Stimulated activated memory B cell treated with anti-CD40 and anti-IgM and Interleukin-4, amounts not matched to agents 10 μg/mL and 1 μg/mL and 100 μg/mL, for 72 hours (primary cell): ENCODE data around the gene ACYP2.
A peak's percentile ranks its signal among the peaks of the same experiment; 100 is the strongest.
"Not testable (repeated sequence)": the region's sequence is repeated elsewhere in the genome, so short reads cannot be mapped to it uniquely, and the experiment has no call there.

ENCODE experiments used
- ATAC-seq: fragments of 150-1000 bp; cut with Tn5 transposase; 2 replicates; pipeline ENCODE4 v1.10.0; 2021
- H3K27ac Mint-ChIP-seq: one replicate; pipeline ENCODE4 v1.8.0; 2022; ENCODE audit warnings: mild to moderate bottlenecking, mixed read lengths
- H3K27me3 Mint-ChIP-seq: one replicate; pipeline ENCODE4 v1.8.0; 2022; ENCODE audit warnings: mixed read lengths
- H3K36me3 Mint-ChIP-seq: one replicate; pipeline ENCODE4 v1.8.0; 2022; ENCODE audit warnings: mixed read lengths
- H3K4me1 Mint-ChIP-seq: one replicate; pipeline ENCODE4 v1.8.0; 2022; ENCODE audit warnings: mixed read lengths
- H3K4me3 Mint-ChIP-seq: one replicate; pipeline ENCODE4 v1.8.0; 2022; ENCODE audit warnings: mild to moderate bottlenecking, moderate library complexity, mixed read lengths
- H3K9me3 Mint-ChIP-seq: one replicate; pipeline ENCODE4 v1.8.0; 2022; ENCODE audit warnings: mixed read lengths

ACYP2 gene

GRCh38 chr2:54109848-54110247, 5.6 kb upstream of the ACYP2 start:
- Mint-ChIP-seq H3K4me1 (peaks cover 8% of the 10 kb centered on the region), H3K4me3 (no peak overlapping the region), H3K36me3 (no peaks in the 10 kb centered on the region), H3K27me3 (no peaks in the 10 kb centered on the region), H3K27ac (no peak overlapping the region), H3K9me3 (no peaks in the 10 kb centered on the region)
- no peak for ATAC-seq

DNA sequence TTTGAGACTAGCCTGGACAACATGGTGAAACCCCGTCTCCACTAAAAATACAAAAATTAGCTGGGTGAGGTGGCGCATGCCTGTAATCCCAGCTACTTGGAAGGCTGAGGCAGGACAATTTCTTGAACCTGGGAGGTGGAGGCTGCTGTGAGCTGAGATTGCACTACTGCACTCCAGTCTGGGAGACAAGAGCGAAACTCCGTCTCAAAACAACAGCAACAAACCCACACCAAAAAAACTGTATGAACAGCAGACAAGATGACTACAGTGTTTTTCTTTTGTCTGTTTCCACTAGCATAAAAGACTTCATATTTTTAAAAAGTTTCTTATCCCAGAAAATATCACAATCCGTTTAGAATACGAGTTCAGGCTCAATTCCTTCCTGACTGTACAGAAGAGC, 936 bp upstream of the ACYP2 start:
- Mint-ChIP-seq H3K27ac (peak overlapping the region; percentile 97), H3K4me3 (peak overlapping the region; percentile 97), H3K36me3 (peaks cover 26% of the 10 kb centered on the region), H3K4me1 (peaks cover 18% of the 10 kb centered on the region)
- not testable (repeated sequence) for H3K27me3 Mint-ChIP-seq, H3K9me3 Mint-ChIP-seq, ATAC-seq

DNA sequence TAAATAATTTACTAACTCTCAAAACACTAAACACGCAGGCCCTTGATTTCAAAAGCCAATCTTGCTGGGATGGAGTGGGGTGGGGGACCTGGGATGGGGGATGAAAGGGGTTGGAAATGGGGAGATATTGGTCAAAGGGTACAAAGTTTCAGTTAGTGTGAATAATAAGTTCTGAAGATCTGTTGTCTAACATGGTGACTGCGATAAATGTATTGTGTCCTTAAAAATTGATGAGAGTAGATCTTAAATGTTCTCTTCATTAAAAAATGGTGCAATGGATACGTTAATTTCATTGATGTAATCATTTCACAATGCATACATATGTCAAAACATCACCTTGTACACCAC, 505 bp upstream of the ACYP2 start:
- H3K9me3 Mint-ChIP-seq = peaks cover 4% of the 10 kb centered on the region
- peaks cover 18% of the 10 kb centered on the region for H3K4me1 Mint-ChIP-seq
- H3K27me3 Mint-ChIP-seq = no peaks in the 10 kb centered on the region
- peak overlapping the region; percentile 97 for H3K27ac Mint-ChIP-seq
- peaks cover 26% of the 10 kb centered on the region for H3K36me3 Mint-ChIP-seq
- H3K4me3 Mint-ChIP-seq = peak overlapping the region; percentile 97
- no peak for ATAC-seq

- not testable (repeated sequence) for ATAC-seq, H3K27me3 Mint-ChIP-seq, H3K9me3 Mint-ChIP-seq
- H3K36me3 Mint-ChIP-seq = peaks cover 40% of the 10 kb centered on the region
- peaks cover 18% of the 10 kb centered on the region for H3K4me1 Mint-ChIP-seq
- peak overlapping the region; percentile 65 for H3K4me3 Mint-ChIP-seq
- H3K27ac Mint-ChIP-seq = peak overlapping the region; percentile 97
These were observed 1.2 kb downstream of the ACYP2 start for GRCh38 chr2:54116598-54116997.

- no peak for ATAC-seq
These were observed 5.5 kb downstream of the ACYP2 start for GRCh38 chr2:54120950-54121349.

DNA sequence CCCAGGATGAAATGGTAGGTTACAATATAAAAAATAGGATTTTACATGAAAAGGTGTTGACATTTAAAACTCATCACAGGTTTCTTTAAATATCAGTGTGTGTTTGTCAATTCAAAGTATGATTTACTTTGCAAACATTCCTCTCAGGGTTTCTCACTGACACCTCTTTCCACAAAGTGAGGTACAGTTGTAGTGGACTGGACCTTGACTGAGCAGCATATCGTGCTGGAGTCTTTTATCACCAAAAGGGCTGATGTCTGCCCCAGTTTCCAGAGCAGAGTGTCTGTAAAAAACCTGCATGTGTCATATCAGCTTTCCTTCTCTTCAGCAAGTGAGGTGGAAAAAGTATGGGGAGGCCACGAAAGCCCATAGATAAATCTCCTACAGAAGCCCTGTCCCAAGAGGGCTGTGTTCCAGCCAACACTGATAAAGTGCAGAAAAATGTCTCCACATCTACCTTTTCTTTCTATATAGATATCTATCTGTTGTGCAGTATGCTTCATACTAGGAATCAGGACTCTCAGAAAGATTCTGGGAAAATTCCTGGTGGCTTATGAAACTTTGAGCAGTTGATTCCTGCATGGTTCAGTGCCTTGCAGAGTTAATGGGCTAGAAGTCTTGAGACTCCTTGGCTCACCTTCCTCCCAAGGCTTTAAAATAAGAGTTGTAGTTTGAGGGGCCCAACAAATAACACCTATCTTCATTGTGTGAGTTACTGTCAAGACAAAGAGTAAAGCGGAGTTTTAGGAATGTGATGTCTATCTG, 6.9 kb downstream of the ACYP2 start:
- Mint-ChIP-seq H3K9me3 (no peaks in the 10 kb centered on the region), H3K36me3 (peaks cover 35% of the 10 kb centered on the region), H3K27me3 (no peaks in the 10 kb centered on the region), H3K4me3 (no peak overlapping the region), H3K4me1 (no peaks in the 10 kb centered on the region), H3K27ac (no peak overlapping the region)
- no peak for ATAC-seq

More at GRCh38 chr2:54120950-54121349, 5.5 kb downstream of the ACYP2 start:
- H3K27ac Mint-ChIP-seq = no peak overlapping the region
- H3K4me1 Mint-ChIP-seq = peaks cover 7% of the 10 kb centered on the region
- H3K36me3 Mint-ChIP-seq = peaks cover 44% of the 10 kb centered on the region
- H3K27me3 Mint-ChIP-seq = no peaks in the 10 kb centered on the region
- peaks cover 4% of the 10 kb centered on the region for H3K9me3 Mint-ChIP-seq
- H3K4me3 Mint-ChIP-seq = no peak overlapping the region

DNA sequence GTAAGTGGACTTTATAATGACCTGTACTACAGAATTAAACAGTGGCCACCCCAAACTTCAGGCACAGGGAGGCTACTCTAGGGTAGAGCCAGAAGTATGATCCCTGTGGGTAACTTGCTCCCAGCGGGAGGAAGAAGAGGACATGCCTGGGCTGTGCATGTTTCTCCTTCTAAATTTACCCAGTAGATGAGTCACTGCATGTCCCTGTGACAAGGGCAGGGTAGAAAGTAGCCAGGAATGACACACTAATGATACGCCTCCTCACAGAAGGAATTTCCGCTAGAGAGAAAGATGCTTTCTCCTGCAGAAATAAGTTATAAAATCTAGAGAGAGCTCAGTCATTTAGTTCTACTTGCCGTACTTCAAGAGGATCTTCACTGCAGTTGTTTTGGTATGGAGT, 7.5 kb downstream of the ACYP2 start:
- no peaks in the 10 kb centered on the region for H3K27me3 Mint-ChIP-seq
- H3K4me3 Mint-ChIP-seq = no peak overlapping the region
- H3K9me3 Mint-ChIP-seq = no peaks in the 10 kb centered on the region
- H3K27ac Mint-ChIP-seq = no peak overlapping the region
- no peaks in the 10 kb centered on the region for H3K4me1 Mint-ChIP-seq
- no peak for ATAC-seq
- peaks cover 29% of the 10 kb centered on the region for H3K36me3 Mint-ChIP-seq

GRCh38 chr2:54127174-54127573, 11.8 kb downstream of the ACYP2 start:
- H3K4me3 Mint-ChIP-seq, H3K36me3 Mint-ChIP-seq, H3K4me1 Mint-ChIP-seq, H3K27ac Mint-ChIP-seq, ATAC-seq, H3K9me3 Mint-ChIP-seq, H3K27me3 Mint-ChIP-seq: not testable (repeated sequence)

GRCh38 chr2:54133056-54133455, 17.6 kb downstream of the ACYP2 start:
- Mint-ChIP-seq H3K9me3 (peaks cover 3% of the 10 kb centered on the region), H3K27ac (no peak overlapping the region), H3K4me3 (no peak overlapping the region), H3K4me1 (peaks cover 6% of the 10 kb centered on the region), H3K36me3 (peaks cover 17% of the 10 kb centered on the region), H3K27me3 (no peaks in the 10 kb centered on the region)
- no peak for ATAC-seq

- no peaks in the 10 kb centered on the region for H3K4me1 Mint-ChIP-seq
- H3K9me3 Mint-ChIP-seq = peaks cover 3% of the 10 kb centered on the region
- peaks cover 40% of the 10 kb centered on the region for H3K36me3 Mint-ChIP-seq
- H3K4me3 Mint-ChIP-seq = no peak overlapping the region
- H3K27me3 Mint-ChIP-seq = no peaks in the 10 kb centered on the region
- H3K27ac Mint-ChIP-seq = no peak overlapping the region
- ATAC-seq = no peak
These were observed 23.8 kb downstream of the ACYP2 start for GRCh38 chr2:54139210-54139609.

DNA sequence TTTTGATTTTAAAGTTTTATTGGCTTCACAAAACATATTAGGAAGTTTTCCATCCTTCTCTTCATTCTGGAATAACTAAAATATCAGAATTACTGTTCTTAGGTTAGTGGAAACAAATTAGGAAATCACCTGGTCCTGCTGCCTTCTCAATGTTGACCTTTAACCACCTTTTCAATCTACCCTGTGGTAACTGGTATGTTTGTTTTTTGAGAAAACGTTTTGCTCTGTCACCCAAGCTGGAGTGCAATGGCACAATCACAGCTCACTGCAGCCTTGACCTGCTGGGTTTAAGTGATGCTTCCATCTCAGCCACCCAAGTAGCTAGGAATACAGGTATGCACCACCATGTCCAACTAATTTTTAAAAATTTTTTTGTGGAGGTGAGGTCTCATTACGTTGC, 28.4 kb downstream of the ACYP2 start:
- no peaks in the 10 kb centered on the region for H3K27me3 Mint-ChIP-seq
- no peaks in the 10 kb centered on the region for H3K9me3 Mint-ChIP-seq
- H3K4me3 Mint-ChIP-seq = no peak overlapping the region
- no peaks in the 10 kb centered on the region for H3K4me1 Mint-ChIP-seq
- ATAC-seq = no peak
- H3K36me3 Mint-ChIP-seq = peaks cover 52% of the 10 kb centered on the region
- no peak overlapping the region for H3K27ac Mint-ChIP-seq

DNA sequence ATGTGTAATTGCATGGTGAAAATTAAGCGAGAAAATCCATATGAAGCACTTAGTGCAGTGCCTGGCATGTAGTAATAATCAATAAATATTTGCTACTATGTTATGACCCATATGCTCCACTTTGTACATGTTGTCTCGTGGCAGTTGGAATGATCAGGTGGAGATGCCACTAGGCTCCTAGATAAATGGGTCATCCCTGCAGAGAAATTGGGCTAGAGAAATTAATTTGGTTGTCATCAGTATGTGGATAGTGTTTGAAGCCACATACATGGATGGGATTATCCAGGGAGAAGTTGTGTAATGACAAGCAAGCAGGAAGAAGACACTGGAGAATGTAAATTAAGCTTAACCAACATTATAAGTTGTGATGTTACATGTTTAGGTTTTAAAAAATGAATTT, 33.0 kb downstream of the ACYP2 start:
- H3K4me1 Mint-ChIP-seq = no peaks in the 10 kb centered on the region
- H3K27ac Mint-ChIP-seq = no peak overlapping the region
- no peak for ATAC-seq
- no peak overlapping the region for H3K4me3 Mint-ChIP-seq
- no peaks in the 10 kb centered on the region for H3K27me3 Mint-ChIP-seq
- peaks cover 43% of the 10 kb centered on the region for H3K36me3 Mint-ChIP-seq
- H3K9me3 Mint-ChIP-seq = no peaks in the 10 kb centered on the region

- H3K4me1 Mint-ChIP-seq = no peaks in the 10 kb centered on the region
- H3K9me3 Mint-ChIP-seq = no peaks in the 10 kb centered on the region
- H3K27me3 Mint-ChIP-seq = no peaks in the 10 kb centered on the region
- ATAC-seq = no peak
- H3K4me3 Mint-ChIP-seq = no peak overlapping the region
- peaks cover 52% of the 10 kb centered on the region for H3K36me3 Mint-ChIP-seq
- no peak overlapping the region for H3K27ac Mint-ChIP-seq
These were observed 34.4 kb downstream of the ACYP2 start for GRCh38 chr2:54149638-54150441.

DNA sequence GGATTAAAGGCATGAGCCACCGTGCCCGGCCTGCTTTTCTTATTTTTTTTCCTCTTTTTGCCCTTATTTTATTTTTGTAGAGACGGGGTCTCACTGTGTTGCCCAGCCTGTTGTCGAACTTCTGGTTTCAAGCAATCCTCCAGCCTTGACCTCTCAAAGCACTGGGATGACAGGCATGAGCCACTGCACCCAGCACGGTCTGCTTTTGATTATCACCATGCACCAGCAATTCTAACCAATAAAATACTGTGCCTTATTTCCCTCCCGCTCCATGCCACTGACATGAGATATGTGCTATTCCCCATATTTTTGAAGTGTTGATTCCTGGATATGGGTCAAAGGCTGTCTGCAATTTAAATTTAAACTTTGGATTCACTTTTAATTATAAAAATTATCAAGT, 42.9 kb downstream of the ACYP2 start:
- H3K4me1 Mint-ChIP-seq = no peaks in the 10 kb centered on the region
- H3K36me3 Mint-ChIP-seq = peaks cover 46% of the 10 kb centered on the region
- H3K4me3 Mint-ChIP-seq = no peak overlapping the region
- ATAC-seq = no peak
- no peak overlapping the region for H3K27ac Mint-ChIP-seq
- no peaks in the 10 kb centered on the region for H3K27me3 Mint-ChIP-seq
- peaks cover 6% of the 10 kb centered on the region for H3K9me3 Mint-ChIP-seq

GRCh38 chr2:54161660-54162424, 46.4 kb downstream of the ACYP2 start:
- no peak for ATAC-seq
- H3K27ac Mint-ChIP-seq = no peak overlapping the region
- peaks cover 34% of the 10 kb centered on the region for H3K36me3 Mint-ChIP-seq
- H3K4me3 Mint-ChIP-seq = no peak overlapping the region
- peaks cover 2% of the 10 kb centered on the region for H3K9me3 Mint-ChIP-seq
- H3K4me1 Mint-ChIP-seq = no peaks in the 10 kb centered on the region
- no peaks in the 10 kb centered on the region for H3K27me3 Mint-ChIP-seq
